22Rv1 (cell line): ENCODE results near the gene SCGN.
"Not testable (repeated sequence)": the region's sequence is repeated elsewhere in the genome, so short reads cannot be mapped to it uniquely, and the experiment has no call there.

Source experiments
- H3K27ac ChIP-seq: fragments of 450-650 bp; 2 replicates; pipeline ENCODE4 v1.5.1; 2017
- ZFX ChIP-seq: fragments of 450-650 bp; IDR thresholded peaks from 2 replicates; pipeline ENCODE4 v1.6.1; 2017; ENCODE audit warnings: antibody characterized with exemption, borderline replicate concordance
- TF ChIP-seq, protein P1 (sequence below): fragments of 450-650 bp; IDR thresholded peaks from 2 replicates; pipeline ENCODE4 v1.5.1; 2017; ENCODE audit warnings: mild to moderate bottlenecking

Gene SCGN

DNA sequence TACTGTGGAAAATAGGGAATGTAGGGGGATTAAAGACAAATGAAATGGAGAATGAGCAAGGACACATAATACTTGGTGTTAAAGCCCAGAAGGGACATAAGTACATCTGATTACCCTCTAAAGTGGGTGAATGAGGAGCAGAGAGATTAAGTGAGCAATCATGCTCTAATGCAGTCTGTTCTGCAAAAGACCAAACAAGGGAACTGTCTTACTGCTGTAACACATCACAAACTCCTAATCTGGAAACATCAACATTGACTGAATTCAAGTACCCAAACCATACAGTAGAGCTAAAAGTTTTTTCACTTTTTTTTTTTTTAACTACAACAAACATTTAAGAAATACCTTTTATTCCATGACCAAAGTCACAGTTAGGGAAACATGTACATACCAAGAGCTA, 83.2 kb downstream of the SCGN start:
- TF ChIP-seq ZFX: no peak
- TF ChIP-seq, protein P1, sequence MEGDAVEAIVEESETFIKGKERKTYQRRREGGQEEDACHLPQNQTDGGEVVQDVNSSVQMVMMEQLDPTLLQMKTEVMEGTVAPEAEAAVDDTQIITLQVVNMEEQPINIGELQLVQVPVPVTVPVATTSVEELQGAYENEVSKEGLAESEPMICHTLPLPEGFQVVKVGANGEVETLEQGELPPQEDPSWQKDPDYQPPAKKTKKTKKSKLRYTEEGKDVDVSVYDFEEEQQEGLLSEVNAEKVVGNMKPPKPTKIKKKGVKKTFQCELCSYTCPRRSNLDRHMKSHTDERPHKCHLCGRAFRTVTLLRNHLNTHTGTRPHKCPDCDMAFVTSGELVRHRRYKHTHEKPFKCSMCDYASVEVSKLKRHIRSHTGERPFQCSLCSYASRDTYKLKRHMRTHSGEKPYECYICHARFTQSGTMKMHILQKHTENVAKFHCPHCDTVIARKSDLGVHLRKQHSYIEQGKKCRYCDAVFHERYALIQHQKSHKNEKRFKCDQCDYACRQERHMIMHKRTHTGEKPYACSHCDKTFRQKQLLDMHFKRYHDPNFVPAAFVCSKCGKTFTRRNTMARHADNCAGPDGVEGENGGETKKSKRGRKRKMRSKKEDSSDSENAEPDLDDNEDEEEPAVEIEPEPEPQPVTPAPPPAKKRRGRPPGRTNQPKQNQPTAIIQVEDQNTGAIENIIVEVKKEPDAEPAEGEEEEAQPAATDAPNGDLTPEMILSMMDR: no peak

DNA sequence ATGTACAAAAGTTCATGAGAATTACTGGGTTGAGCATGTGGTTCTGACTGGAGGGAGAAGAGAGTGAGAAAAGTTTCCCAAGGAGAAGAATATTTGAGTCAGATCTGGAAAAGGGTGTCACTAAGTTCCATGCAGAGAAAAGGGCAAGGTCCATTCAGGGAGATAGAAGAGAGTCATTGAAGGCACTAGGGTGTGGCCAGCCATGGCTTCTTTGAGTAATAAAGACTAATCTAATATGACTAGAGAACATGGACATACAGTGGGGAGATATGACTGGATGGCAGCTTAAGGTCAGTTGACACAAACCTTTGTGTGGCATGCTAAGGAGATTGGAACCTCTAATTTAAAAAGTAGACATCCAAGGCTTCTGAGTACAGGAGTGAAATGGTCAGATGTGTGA, 91.9 kb downstream of the SCGN start:
- TF ChIP-seq, protein P1: no peak
- no peak for TF ChIP-seq ZFX
- no peak overlapping the region for H3K27ac ChIP-seq

More for the DNA sequence above, 83.2 kb downstream of the SCGN start:
- H3K27ac ChIP-seq: no peak overlapping the region

DNA sequence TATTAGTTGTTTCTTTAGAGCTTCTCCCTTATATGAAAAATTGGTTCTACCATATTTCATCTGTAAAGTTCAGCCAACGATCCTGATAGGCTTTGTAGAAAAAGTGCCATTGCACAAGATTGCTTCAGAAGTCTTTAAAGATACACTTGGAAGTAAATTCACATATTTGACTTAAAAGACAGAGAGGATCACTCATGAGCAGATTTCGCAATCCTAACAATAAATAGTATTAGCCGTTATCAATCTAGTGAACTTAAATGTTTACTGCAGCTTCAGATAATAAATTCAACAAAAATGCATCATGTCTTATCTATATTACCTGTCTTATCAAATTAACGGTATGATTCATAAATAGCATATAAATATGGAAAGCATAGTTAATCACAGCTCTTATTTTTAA, 93.8 kb downstream of the SCGN start:
- TF ChIP-seq, protein P1: no peak
- no peak for TF ChIP-seq ZFX
- H3K27ac ChIP-seq: no peak overlapping the region

DNA sequence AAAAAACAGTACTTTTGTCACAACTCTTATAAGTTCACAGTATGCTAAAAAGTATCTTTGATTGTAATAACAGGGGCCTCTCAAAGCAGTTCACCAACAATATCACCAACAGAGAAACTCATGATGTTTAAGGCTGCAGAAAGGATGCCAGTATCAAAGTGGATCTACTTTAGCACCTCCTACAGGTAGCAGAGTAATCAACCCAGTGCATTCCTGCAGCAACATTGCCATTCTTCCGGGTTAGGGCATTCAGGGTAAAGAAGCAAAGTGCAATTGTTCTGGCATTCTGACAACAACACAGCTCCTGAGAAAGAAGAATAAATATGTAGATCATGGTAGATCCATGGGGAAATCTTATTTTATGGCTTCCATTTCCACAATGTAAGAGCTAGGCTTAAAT, 95.0 kb downstream of the SCGN start:
- no peak overlapping the region for H3K27ac ChIP-seq
- TF ChIP-seq, protein P1: peak; percentile 3
- TF ChIP-seq ZFX: no peak

DNA sequence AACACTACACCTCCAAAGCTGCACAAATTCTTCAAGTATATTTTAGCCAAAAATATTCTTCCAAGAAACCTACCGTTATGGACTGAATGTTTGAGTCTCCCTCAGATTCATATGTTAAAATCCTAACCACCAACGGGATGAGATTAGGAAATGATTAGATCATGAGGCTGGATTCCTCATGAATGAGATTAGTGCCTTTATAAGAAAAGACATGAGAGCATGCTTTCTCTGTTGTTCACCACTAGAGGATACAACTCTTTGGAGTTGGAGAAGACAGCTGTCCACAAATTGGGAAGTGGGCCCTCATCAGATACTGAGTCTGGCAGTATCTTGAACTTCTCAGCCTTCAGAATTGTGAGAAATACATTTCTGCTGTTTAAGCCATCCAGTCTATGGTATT, 95.5 kb downstream of the SCGN start:
- H3K27ac ChIP-seq: no peak overlapping the region
- TF ChIP-seq, protein P1: no peak
- no peak for TF ChIP-seq ZFX

DNA sequence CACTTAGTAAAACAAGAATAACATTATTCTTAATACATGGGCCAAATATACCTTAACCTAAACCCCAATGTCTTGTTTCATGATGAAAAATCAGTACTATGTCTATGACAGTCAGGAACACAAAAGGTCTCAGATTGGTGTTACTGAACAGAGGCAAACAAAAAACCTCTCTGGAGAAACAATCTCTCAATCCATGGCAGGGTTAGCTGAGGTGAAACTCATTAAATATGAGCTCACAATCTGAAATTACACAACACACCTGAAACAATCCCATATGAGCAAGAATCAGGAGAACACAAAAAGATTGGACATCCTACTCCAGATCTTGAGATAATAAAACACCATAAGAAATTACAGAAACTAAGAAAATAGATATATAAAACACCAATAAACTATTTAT, 96.0 kb downstream of the SCGN start:
- no peak for TF ChIP-seq ZFX
- TF ChIP-seq, protein P1: no peak
- H3K27ac ChIP-seq: no peak overlapping the region

DNA sequence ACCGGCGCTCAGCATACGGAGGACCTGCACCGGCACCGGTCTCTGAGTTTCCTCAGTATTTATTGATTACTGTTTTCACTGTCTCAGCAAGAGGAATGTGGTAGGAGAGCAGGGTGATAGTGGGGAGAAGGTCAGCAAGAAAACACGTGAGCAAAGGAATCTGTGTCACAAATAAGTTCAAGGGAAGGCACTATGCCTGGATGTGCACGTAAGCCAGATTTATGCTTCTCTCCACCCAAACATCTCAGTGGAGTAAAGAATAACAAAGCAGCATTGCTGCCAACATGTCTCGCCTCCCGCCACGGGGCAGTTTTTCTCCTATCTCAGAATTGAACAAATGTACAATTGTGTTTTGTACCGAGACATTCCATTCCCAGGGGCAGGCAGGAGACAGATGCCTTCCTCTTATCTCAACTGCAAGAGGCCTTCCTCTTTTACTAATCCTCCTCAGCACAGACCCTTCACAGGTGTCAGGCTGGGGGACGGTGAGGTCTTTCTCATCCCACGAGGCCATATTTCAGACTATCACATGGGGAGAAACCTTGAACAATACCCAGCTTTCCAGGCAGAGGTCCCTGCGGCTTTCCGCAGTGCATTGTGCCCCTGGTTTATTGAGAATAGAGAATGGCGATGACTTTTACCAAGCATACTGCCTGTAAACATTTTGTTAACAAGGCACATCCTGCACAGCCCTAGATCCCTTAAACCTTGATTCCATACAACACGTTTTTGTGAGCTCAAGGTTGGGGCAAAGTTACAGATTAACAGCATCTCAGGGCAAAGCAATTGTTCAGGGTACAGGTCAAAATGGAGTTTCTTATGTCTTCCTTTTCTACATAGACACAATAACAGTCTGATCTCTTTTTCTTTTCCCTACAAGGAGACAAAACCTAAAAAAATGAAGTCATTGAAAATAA, 96.8 kb downstream of the SCGN start:
- H3K27ac ChIP-seq: not testable (repeated sequence)

DNA sequence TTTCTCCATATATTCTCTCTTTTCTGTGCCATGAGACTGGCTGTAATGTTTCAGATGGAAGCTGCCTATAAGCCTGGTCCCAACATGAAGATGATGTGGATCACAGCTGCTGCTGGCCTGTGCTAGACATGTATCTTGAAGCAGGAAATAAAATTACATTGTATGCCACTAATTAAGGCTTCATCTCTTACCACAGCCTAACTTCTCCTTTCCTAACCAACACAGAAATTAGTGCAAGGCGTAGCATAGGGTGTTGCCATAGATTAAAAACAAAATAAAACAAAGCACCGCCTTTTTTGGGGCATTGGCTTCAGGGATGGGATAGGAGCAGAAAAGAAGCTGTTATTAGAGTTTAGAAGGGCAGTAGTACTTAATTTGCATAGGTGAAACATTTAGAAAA, 97.8 kb downstream of the SCGN start:
- TF ChIP-seq ZFX: no peak
- H3K27ac ChIP-seq: no peak overlapping the region
